Measurements from ENCODE around the gene BIRC2.
"Not testable (repeated sequence)": the region's sequence is repeated elsewhere in the genome, so short reads cannot be mapped to it uniquely, and the experiment has no call there.

Gene BIRC2

DNA sequence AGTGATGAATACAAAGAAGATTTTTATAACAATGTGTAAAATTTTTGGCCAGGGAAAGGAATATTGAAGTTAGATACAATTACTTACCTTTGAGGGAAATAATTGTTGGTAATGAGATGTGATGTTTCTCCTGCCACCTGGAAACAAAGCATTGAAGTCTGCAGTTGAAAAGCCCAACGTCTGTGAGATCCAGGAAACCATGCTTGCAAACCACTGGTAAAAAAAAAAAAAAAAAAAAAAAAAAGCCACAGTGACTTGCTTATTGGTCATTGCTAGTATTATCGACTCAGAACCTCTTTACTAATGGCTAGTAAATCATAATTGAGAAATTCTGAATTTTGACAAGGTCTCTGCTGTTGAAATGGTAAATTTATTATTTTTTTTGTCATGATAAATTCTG, 24.5 kb upstream of the BIRC2 start:
- Histone ChIP-seq H3K4me3 (ENCODE audit: low read length in 2 of 2) (no peak overlapping the region), H3K36me3 (ENCODE audit: control insufficient read depth in 2 of 2, insufficient read depth in 2 of 2, low read length in 2 of 2) (peaks cover 10 to 13% of the 10 kb centered on the region in 2 donors), H3K4me1 (ENCODE audit: control insufficient read depth in 2 of 2, insufficient read depth in 2 of 2, low read length in 2 of 2) (peaks cover 0 to 3% of the 10 kb centered on the region in 2 donors), H3K27ac (ENCODE audit: low read depth in 2 of 2, low read length in 2 of 2) (no peak overlapping the region), H3K27me3 (ENCODE audit: control insufficient read depth in 2 of 2, insufficient read depth in 2 of 2, low read length in 2 of 2) (no peaks in the 10 kb centered on the region), H3K9me3 (ENCODE audit: control insufficient read depth in 2 of 2, low read length in 2 of 2) (no peaks in the 10 kb centered on the region), H3K9ac (ENCODE audit: low read depth in 1 of 2, low read length in 2 of 2) (no peak overlapping the region)

DNA sequence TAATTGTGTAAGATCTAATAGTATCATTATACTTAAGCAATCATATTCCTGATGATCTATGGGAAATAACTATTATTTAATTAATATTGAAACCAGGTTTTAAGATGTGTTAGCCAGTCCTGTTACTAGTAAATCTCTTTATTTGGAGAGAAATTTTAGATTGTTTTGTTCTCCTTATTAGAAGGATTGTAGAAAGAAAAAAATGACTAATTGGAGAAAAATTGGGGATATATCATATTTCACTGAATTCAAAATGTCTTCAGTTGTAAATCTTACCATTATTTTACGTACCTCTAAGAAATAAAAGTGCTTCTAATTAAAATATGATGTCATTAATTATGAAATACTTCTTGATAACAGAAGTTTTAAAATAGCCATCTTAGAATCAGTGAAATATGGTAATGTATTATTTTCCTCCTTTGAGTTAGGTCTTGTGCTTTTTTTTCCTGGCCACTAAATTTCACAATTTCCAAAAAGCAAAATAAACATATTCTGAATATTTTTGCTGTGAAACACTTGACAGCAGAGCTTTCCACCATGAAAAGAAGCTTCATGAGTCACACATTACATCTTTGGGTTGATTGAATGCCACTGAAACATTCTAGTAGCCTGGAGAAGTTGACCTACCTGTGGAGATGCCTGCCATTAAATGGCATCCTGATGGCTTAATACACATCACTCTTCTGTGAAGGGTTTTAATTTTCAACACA, 23.3 kb upstream of the BIRC2 start:
- Histone ChIP-seq H3K27me3 (ENCODE audit: control insufficient read depth in 2 of 2, insufficient read depth in 2 of 2, low read length in 2 of 2) (no peaks in the 10 kb centered on the region), H3K9ac (ENCODE audit: low read depth in 1 of 2, low read length in 2 of 2) (no peak overlapping the region), H3K4me1 (ENCODE audit: control insufficient read depth in 2 of 2, insufficient read depth in 2 of 2, low read length in 2 of 2) (no peaks in the 10 kb centered on the region), H3K9me3 (ENCODE audit: control insufficient read depth in 2 of 2, low read length in 2 of 2) (no peaks in the 10 kb centered on the region), H3K27ac (ENCODE audit: low read depth in 2 of 2, low read length in 2 of 2) (no peak overlapping the region), H3K36me3 (ENCODE audit: control insufficient read depth in 2 of 2, insufficient read depth in 2 of 2, low read length in 2 of 2) (peaks cover 16% of the 10 kb centered on the region in 2 donors), H3K4me3 (ENCODE audit: low read length in 2 of 2) (no peak overlapping the region)

DNA sequence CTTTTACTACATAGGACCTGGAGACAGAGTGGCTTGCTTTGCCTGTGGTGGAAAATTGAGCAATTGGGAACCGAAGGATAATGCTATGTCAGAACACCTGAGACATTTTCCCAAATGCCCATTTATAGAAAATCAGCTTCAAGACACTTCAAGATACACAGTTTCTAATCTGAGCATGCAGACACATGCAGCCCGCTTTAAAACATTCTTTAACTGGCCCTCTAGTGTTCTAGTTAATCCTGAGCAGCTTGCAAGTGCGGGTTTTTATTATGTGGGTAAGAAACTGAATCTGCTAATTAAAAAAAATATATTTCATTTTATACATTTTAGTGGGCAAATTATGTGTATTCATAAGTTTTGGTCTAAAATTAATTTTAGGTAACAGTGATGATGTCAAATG, 21.9 kb upstream of the BIRC2 start:
- Histone ChIP-seq H3K27me3 (ENCODE audit: control insufficient read depth in 2 of 2, insufficient read depth in 2 of 2, low read length in 2 of 2) (no peaks in the 10 kb centered on the region), H3K27ac (ENCODE audit: low read depth in 2 of 2, low read length in 2 of 2) (no peak overlapping the region), H3K9me3 (ENCODE audit: control insufficient read depth in 2 of 2, low read length in 2 of 2) (no peaks in the 10 kb centered on the region), H3K9ac (ENCODE audit: low read depth in 1 of 2, low read length in 2 of 2) (no peak overlapping the region), H3K36me3 (ENCODE audit: control insufficient read depth in 2 of 2, insufficient read depth in 2 of 2, low read length in 2 of 2) (peaks cover 19 to 23% of the 10 kb centered on the region in 2 donors), H3K4me1 (ENCODE audit: control insufficient read depth in 2 of 2, insufficient read depth in 2 of 2, low read length in 2 of 2) (no peaks in the 10 kb centered on the region), H3K4me3 (ENCODE audit: low read length in 2 of 2) (no peak overlapping the region)

DNA sequence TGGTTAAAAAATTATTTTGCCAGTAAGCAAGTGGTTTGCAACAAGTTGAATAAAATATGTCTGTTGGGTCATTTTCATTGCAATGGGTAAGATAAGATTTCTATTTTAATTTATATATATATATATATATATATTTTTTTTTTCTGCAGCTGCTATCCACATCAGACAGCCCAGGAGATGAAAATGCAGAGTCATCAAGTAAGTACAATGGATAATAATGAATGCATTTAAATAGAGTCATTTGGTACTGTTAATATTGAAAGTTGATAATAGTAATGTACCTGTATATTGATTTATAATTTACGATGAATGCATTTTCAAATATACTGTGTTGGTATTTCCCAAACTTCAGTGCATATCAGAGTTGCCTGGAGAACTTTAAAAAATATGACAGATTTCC, 18.3 kb upstream of the BIRC2 start:
- Histone ChIP-seq H3K9ac (ENCODE audit: low read depth in 1 of 2, low read length in 2 of 2) (no peak overlapping the region), H3K36me3 (ENCODE audit: control insufficient read depth in 2 of 2, insufficient read depth in 2 of 2, low read length in 2 of 2) (peaks cover 33 to 48% of the 10 kb centered on the region in 2 donors), H3K9me3 (ENCODE audit: control insufficient read depth in 2 of 2, low read length in 2 of 2) (no peaks in the 10 kb centered on the region), H3K4me3 (ENCODE audit: low read length in 2 of 2) (no peak overlapping the region), H3K4me1 (ENCODE audit: control insufficient read depth in 2 of 2, insufficient read depth in 2 of 2, low read length in 2 of 2) (no peaks in the 10 kb centered on the region), H3K27ac (ENCODE audit: low read depth in 2 of 2, low read length in 2 of 2) (no peak overlapping the region), H3K27me3 (ENCODE audit: control insufficient read depth in 2 of 2, insufficient read depth in 2 of 2, low read length in 2 of 2) (no peaks in the 10 kb centered on the region)

DNA sequence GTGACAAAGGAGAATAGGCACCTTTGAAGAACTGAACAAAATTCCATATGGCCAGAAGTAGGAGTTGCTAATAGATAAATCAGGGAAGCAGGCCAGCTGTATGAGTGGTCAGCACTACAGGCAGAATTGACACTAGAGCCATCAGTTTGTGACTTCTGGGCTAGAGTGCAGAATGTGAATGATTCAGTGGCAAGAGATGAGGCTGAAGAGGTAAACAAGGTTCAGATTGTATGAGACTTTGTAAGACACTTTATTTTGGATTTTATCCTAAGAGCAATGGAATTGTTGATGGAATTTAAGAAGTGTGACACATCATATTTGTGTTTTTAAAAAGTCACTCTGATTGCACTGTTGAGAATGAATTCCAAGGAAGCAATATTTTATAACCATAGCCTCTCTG, 16.8 kb upstream of the BIRC2 start:
- peaks cover 27 to 48% of the 10 kb centered on the region in 2 donors for H3K36me3 ChIP-seq (ENCODE audit: control insufficient read depth in 2 of 2, insufficient read depth in 2 of 2, low read length in 2 of 2)
- H3K27ac ChIP-seq (ENCODE audit: low read depth in 2 of 2, low read length in 2 of 2): no peak overlapping the region

DNA sequence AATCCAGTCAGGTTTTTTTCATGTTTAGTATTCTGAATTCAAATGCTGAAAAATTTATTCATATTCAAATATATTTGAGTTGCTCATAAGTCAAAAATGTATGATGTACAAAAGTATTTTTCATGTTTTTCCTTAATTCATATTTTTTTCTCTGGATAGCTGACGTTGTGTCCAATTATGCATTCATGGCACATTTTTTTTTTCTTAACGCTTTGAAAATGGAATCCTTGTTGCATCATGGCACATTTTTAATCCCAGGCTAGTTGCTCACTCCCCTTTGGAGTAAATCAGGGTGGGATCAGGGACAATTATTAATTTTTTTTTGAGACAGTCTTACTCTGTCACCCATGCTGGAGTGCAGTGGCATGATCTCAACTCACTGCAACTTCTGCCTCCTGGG, 15.7 kb upstream of the BIRC2 start:
- Histone ChIP-seq H3K27ac (ENCODE audit: low read depth in 2 of 2, low read length in 2 of 2) (no peak overlapping the region), H3K4me3 (ENCODE audit: low read length in 2 of 2) (no peak overlapping the region), H3K27me3 (ENCODE audit: control insufficient read depth in 2 of 2, insufficient read depth in 2 of 2, low read length in 2 of 2) (no peaks in the 10 kb centered on the region), H3K9ac (ENCODE audit: low read depth in 1 of 2, low read length in 2 of 2) (no peak overlapping the region), H3K9me3 (ENCODE audit: control insufficient read depth in 2 of 2, low read length in 2 of 2) (no peaks in the 10 kb centered on the region), H3K36me3 (ENCODE audit: control insufficient read depth in 2 of 2, insufficient read depth in 2 of 2, low read length in 2 of 2) (peaks cover 32 to 47% of the 10 kb centered on the region in 2 donors), H3K4me1 (ENCODE audit: control insufficient read depth in 2 of 2, insufficient read depth in 2 of 2, low read length in 2 of 2) (no peaks in the 10 kb centered on the region)

More for the DNA sequence above, 16.8 kb upstream of the BIRC2 start:
- Histone ChIP-seq H3K9ac (ENCODE audit: low read depth in 1 of 2, low read length in 2 of 2) (no peak overlapping the region), H3K9me3 (ENCODE audit: control insufficient read depth in 2 of 2, low read length in 2 of 2) (no peaks in the 10 kb centered on the region), H3K27me3 (ENCODE audit: control insufficient read depth in 2 of 2, insufficient read depth in 2 of 2, low read length in 2 of 2) (no peaks in the 10 kb centered on the region), H3K4me1 (ENCODE audit: control insufficient read depth in 2 of 2, insufficient read depth in 2 of 2, low read length in 2 of 2) (no peaks in the 10 kb centered on the region), H3K4me3 (ENCODE audit: low read length in 2 of 2) (no peak overlapping the region)

DNA sequence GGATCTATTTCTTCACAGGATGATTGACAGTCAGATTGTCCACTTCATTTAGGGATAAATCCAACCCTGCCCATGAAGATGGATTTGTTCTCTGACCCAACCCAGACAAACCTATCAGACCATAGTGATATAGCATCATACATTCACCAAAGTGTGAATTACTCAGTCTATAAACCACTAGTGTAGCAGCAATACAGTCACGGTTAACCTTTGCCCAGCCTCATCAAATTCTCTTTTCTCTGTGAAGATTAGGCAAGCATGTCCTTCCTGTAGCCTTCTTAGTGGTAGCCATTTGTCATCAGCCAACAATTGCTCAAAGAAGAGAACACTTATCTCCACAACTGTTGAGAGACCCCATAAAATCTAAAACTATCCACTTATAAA, 14.4 kb upstream of the BIRC2 start:
- Histone ChIP-seq H3K27me3 (ENCODE audit: control insufficient read depth in 2 of 2, insufficient read depth in 2 of 2, low read length in 2 of 2) (no peaks in the 10 kb centered on the region), H3K36me3 (ENCODE audit: control insufficient read depth in 2 of 2, insufficient read depth in 2 of 2, low read length in 2 of 2) (peaks cover 27 to 52% of the 10 kb centered on the region in 2 donors), H3K27ac (ENCODE audit: low read depth in 2 of 2, low read length in 2 of 2) (no peak overlapping the region), H3K4me1 (ENCODE audit: control insufficient read depth in 2 of 2, insufficient read depth in 2 of 2, low read length in 2 of 2) (no peaks in the 10 kb centered on the region), H3K9me3 (ENCODE audit: control insufficient read depth in 2 of 2, low read length in 2 of 2) (no peaks in the 10 kb centered on the region), H3K4me3 (ENCODE audit: low read length in 2 of 2) (no peak overlapping the region), H3K9ac (ENCODE audit: low read depth in 1 of 2, low read length in 2 of 2) (no peak overlapping the region)

DNA sequence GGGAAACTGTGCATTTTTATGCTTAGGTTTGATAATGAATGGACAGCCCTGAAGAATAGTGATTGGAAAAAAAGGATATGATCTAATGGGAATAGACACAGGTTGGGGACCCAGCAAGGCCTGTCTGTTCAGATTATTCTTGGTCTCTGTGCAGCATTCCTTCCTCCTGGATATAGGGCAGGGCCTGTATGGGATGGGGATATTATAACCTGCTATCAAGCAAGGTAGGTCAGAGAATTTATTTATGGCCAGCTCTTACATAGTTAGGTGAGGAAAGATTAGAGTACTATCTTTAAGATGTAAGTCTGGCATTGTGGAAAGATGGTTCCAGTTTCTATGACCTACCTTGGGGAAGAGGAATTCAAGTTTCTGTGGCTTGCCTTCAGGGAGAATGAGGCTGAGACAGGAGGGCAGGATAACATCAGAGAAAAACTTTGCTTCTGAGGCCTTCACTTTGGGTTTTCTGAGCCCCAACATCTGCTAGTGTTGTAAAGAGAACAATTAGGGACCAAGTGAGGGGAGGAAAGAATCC, 8.5 kb upstream of the BIRC2 start:
- peaks cover 11 to 17% of the 10 kb centered on the region in 2 donors for H3K36me3 ChIP-seq (ENCODE audit: control insufficient read depth in 2 of 2, insufficient read depth in 2 of 2, low read length in 2 of 2)
- no peaks in the 10 kb centered on the region for H3K27me3 ChIP-seq (ENCODE audit: control insufficient read depth in 2 of 2, insufficient read depth in 2 of 2, low read length in 2 of 2)
- no peak overlapping the region for H3K4me3 ChIP-seq (ENCODE audit: low read length in 2 of 2)
- H3K9ac ChIP-seq (ENCODE audit: low read depth in 1 of 2, low read length in 2 of 2): no peak overlapping the region
- no peaks in the 10 kb centered on the region for H3K9me3 ChIP-seq (ENCODE audit: control insufficient read depth in 2 of 2, low read length in 2 of 2)
- peaks cover 0 to 6% of the 10 kb centered on the region in 2 donors for H3K4me1 ChIP-seq (ENCODE audit: control insufficient read depth in 2 of 2, insufficient read depth in 2 of 2, low read length in 2 of 2)
- no peak overlapping the region for H3K27ac ChIP-seq (ENCODE audit: low read depth in 2 of 2, low read length in 2 of 2)

DNA sequence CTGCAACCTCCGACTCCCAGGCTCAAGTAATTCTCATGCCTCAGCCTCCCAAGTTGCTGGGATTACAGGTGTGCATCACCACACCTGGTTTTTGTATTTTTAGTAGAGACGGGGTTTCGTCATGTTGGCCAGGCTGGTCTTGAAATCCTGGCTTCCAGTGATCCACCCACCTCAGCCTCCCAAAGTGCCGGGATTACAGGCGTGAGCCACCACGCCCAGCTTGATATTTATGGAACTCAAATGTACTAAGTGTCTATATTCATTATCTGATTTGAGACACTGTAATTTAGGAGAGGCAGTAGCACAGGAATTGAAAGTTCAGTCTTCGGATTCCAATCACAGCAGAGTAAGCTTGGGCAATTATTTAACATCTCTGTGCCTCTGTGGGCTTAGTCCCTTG, 5.7 kb upstream of the BIRC2 start:
- not testable (repeated sequence) for H3K4me3 ChIP-seq (ENCODE audit: low read length in 2 of 2); H3K9ac ChIP-seq (ENCODE audit: low read depth in 1 of 2, low read length in 2 of 2); H3K27ac ChIP-seq (ENCODE audit: low read depth in 2 of 2, low read length in 2 of 2)

DNA sequence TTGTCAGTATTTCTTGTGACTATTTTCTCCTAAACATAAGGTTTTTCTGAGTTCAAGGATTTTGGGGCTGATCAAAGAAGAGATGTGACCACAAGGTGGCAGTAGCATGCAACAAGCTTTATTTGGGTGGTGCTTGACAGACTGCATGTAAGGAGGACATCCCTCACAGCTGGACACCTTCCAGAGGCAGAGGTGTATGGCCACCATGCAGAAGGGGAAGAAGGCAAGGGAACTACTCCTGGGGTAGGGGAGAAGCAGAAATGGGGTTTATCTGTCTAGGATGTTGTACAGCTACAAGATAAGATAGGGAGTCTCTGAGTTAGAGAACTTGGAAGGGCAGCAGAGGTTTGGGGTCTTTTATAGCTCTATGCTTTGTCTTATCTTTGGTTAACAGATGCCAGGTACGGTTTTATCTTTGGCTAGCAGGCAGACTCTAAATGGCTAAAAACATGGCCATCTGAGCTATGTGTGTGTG, 5.1 kb upstream of the BIRC2 start:
- H3K9ac ChIP-seq (ENCODE audit: low read depth in 1 of 2, low read length in 2 of 2): no peak overlapping the region
- H3K27ac ChIP-seq (ENCODE audit: low read depth in 2 of 2, low read length in 2 of 2): no peak overlapping the region
- no peaks in the 10 kb centered on the region for H3K9me3 ChIP-seq (ENCODE audit: control insufficient read depth in 2 of 2, low read length in 2 of 2)

More for the DNA sequence above, 5.7 kb upstream of the BIRC2 start:
- peaks cover 0 to 12% of the 10 kb centered on the region in 2 donors for H3K4me1 ChIP-seq (ENCODE audit: control insufficient read depth in 2 of 2, insufficient read depth in 2 of 2, low read length in 2 of 2)
- peaks cover 5 to 16% of the 10 kb centered on the region in 2 donors for H3K36me3 ChIP-seq (ENCODE audit: control insufficient read depth in 2 of 2, insufficient read depth in 2 of 2, low read length in 2 of 2)
- H3K27me3 ChIP-seq (ENCODE audit: control insufficient read depth in 2 of 2, insufficient read depth in 2 of 2, low read length in 2 of 2); H3K9me3 ChIP-seq (ENCODE audit: control insufficient read depth in 2 of 2, low read length in 2 of 2): not testable (repeated sequence)

More for the DNA sequence above, 5.1 kb upstream of the BIRC2 start:
- peaks cover 0 to 13% of the 10 kb centered on the region in 2 donors for H3K4me1 ChIP-seq (ENCODE audit: control insufficient read depth in 2 of 2, insufficient read depth in 2 of 2, low read length in 2 of 2)
- no peaks in the 10 kb centered on the region for H3K27me3 ChIP-seq (ENCODE audit: control insufficient read depth in 2 of 2, insufficient read depth in 2 of 2, low read length in 2 of 2)
- H3K4me3 ChIP-seq (ENCODE audit: low read length in 2 of 2): no peak overlapping the region
- H3K36me3 ChIP-seq (ENCODE audit: control insufficient read depth in 2 of 2, insufficient read depth in 2 of 2, low read length in 2 of 2): peaks cover 4 to 10% of the 10 kb centered on the region in 2 donors

All from mucosa of rectum (tissue), 2 donors.